HG02943 (cell line): Measurements from ENCODE around the gene GEMIN5.
"Not testable (repeated sequence)": the region's sequence is repeated elsewhere in the genome, so short reads cannot be mapped to it uniquely, and the experiment has no call there.

Source experiments
- ATAC-seq: cut with Tn5 transposase; IDR thresholded peaks from one replicate; pipeline ENCODE4 v1.9.1; 2021; ENCODE audit warnings: mild to moderate bottlenecking, low read depth, moderate library complexity; ENCODE audit not compliant: unreplicated experiment

Gene GEMIN5

GRCh38 chr5:154943527-154943926, 5.5 kb upstream of the GEMIN5 start:
- ATAC-seq = no peak

- peak; percentile 60 for ATAC-seq
Observed at GRCh38 chr5:154940772-154941620, 3.0 kb upstream of the GEMIN5 start, which contains the start of gene MRPL22. TSS of gene MRPL22 (plus strand) at chr5:154941073. CDS start at chr5:154941111, 38 bp downstream.

- no peak for ATAC-seq
Observed at GRCh38 chr5:154940375-154940771, 2.4 kb upstream of the GEMIN5 start.

- ATAC-seq = not testable (repeated sequence)
Observed at GRCh38 chr5:154939387-154939786, 1.4 kb upstream of the GEMIN5 start.

- ATAC-seq = no peak
Observed at GRCh38 chr5:154937186-154937717, 759 bp downstream of the GEMIN5 start.

- ATAC-seq = no peak
Observed at GRCh38 chr5:154934881-154935280, 3.1 kb downstream of the GEMIN5 start.

- no peak for ATAC-seq
Observed at GRCh38 chr5:154933537-154933936, 4.5 kb downstream of the GEMIN5 start.

GRCh38 chr5:154923441-154924430, 14.3 kb downstream of the GEMIN5 start:
- no peak for ATAC-seq

GRCh38 chr5:154917757-154918156, 20.3 kb downstream of the GEMIN5 start:
- no peak for ATAC-seq

GRCh38 chr5:154916874-154917273, 21.1 kb downstream of the GEMIN5 start:
- ATAC-seq = no peak

GRCh38 chr5:154905601-154906000, 32.4 kb downstream of the GEMIN5 start:
- not testable (repeated sequence) for ATAC-seq

- ATAC-seq = no peak
Observed at GRCh38 chr5:154901913-154902312, 36.1 kb downstream of the GEMIN5 start.

- no peak for ATAC-seq
Observed at GRCh38 chr5:154901276-154901675, 36.7 kb downstream of the GEMIN5 start.

GRCh38 chr5:154900066-154900465, 37.9 kb downstream of the GEMIN5 start:
- no peak for ATAC-seq

- no peak for ATAC-seq
Observed at GRCh38 chr5:154899151-154899816, 38.7 kb downstream of the GEMIN5 start.

GRCh38 chr5:154898210-154898609, 39.8 kb downstream of the GEMIN5 start:
- ATAC-seq = no peak

- ATAC-seq = no peak
Observed at GRCh38 chr5:154896562-154897165, 41.3 kb downstream of the GEMIN5 start.

- ATAC-seq = no peak
Observed at GRCh38 chr5:154895606-154896561, 42.1 kb downstream of the GEMIN5 start.

- no peak for ATAC-seq
Observed at GRCh38 chr5:154893381-154893780, 44.6 kb downstream of the GEMIN5 start.
